Kidney tubule cell (primary cell): ENCODE data around the gene CHPF2.
A peak's percentile ranks its signal among the peaks of the same experiment; 100 is the strongest.

Experiments used
- DNase-seq: peaks from one replicate; pipeline ENCODE4 v3.0.0-alpha.2; 2018; ENCODE audit warnings: low spot score

The CHPF2 gene

DNA sequence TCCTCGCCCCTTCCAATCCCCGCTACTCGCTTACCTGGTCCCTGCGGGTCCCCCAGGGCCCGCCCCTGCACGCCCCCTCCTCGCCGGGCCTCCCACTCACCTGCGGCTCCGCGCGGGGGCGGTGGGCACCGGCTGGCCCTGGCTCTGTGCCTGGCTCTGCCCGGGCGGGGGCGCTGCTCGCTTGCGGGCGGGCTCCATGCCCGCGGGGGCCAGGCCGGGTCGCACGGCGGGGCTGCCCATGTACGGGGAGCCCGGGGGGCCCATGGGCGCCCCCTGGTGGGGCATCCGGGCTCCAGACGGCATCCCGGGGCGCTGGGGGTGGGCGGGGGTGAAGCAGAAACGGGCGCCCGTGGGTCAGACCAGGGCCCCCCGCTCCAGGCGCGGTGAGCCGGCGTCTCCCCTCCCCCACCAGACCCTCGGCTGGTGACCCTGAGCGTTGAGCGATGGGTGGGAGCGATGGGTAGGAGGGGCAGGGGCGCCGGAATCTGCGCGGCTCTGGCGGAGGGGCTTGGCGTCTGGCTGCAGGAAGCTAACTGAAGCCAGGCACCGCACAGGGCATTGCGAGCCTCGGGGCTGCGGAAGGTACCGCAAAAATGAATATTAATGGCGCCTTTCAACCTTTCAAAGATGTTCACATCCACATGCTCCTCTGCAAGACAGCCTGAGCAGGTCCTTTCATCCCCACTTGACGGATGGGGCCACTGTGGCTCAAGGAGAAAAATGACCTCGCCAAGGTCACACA, 13.2 kb downstream of the CHPF2 start:
- peak; percentile 28 for DNase-seq

DNA sequence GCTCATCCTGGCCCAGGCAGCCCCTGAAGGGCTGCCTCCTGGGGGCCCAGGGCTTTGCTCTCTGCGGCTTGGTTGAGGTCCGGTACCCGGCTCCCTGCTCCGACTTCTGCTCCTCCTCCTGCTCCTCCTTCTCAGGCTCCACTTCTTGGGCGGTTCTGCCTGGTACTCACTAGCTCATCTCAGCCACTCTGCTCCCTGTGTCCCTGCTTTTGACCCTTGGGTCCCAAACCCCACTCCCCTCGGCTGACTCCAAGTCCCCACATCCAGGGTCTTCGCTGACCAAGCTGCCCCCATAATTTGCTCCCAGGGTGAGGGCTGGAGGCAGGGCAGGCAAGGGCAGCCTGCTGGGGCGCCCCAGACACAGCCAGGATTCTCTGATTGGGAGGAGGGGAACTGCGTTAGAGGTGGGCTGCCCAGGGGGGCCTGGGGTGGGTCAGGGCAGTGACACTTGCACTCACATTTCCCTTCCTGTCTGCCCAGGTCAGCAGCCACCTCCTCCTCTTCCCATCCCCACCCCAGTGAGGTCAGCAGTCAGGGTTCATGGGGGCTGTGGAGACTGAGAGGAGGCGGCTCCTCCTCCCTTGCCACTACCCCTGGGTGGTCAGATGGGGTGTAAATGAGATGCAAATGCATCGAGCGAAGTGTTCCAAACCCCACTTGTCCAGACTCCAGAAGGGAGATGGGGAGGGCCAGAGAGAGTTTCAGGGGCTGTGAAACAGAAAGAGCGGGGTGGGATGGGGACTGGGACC, 14.0 kb downstream of the CHPF2 start:
- no peak for DNase-seq

DNA sequence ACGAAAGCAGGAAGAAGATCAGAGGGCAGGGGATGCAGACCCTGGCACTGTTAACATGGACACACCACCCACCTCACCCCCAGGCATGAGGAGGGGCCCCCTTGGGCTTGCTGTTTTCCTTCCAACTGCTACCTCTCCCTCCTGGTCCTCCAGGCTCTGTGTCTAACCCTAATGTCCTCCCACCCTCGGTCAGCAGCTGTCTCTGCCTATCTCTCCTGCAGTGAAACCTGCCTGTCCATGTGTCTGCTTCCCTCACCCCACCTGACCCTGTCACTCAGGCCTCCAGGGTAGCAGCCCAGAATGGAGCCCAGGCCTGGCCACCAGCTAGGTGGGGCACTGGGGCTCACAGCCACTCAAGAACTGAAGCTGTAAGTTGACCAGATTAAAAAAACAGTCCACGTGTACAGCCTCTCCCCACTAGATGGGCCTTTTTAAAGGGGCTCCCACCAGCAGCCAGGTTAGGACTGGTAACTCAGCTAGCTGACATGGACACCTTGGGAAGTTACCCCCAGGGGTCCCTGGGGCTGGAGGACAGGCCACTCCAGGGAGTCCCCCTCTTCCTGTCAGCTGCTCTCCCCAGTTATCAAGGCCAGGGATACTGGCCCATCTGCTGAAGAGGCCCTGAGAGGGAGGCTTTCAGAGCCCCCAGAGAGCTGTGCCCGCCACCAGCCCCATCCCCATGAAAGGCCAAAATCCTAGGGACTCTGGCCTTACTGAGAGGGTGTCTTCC, 14.7 kb downstream of the CHPF2 start:
- no peak for DNase-seq

DNA sequence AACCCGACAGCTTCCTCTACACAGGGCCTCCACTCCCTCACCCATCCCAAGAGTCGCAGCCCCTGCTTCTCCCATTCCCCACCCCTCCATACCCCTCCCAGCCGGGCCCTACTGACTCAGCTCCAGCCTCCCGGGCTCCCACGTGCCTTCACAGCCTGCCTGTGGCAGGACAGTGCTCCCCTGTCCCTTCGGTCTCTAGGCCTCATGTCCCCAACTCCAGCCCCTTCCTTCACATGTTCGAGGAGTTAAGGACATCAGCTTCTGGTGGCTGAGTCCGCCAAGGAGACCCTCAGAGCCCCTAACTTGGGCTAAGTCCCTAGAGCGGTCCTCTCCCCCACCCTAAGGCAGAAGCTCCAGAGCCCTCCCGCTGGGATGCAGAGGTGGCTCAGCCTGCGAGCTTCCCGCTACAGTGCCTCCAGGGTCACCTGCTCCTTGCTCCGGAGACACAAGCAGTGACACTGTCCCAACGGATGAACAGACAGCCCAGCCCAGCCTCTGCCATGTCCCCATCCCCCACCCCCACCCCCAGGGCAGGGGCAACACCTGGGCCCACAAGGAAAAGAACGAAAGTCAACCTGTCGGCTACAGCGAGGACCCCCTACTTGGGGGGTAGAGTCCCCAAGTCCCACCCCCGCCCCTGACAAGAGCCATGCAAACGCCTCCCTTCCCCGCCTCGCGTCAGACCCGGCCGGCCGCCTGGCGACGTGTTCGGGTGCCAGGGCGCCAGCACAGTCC, 15.5 kb downstream of the CHPF2 start:
- DNase-seq = no peak

GRCh38 chr7:151248346-151249033, 16.2 kb downstream of the CHPF2 start, which contains the start of gene SMARCD3:
TSS of gene SMARCD3 (minus strand) at chr7:151248694. CDS start at chr7:151248562, 132 bp downstream.
- peak; percentile 60 for DNase-seq

- peak; percentile 52 for DNase-seq
Observed at GRCh38 chr7:151249034-151249731, 16.9 kb downstream of the CHPF2 start.

DNA sequence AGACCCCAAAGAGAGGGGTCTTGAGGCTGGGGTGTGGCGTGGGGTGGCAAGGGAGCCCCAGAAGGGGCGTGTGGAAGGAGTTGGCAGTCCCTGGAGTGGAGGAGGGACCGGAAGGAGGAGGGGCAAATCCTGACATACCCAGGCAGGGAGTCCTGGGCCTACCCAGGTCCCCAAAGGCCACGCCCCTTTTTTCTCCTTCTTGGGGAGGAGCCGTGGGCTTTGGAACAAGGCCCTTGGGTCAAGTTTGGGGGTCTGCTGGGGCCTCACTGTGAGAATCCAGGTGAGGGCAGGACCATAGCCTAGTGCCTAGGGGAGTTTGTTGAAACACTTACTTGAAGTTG, 17.4 kb downstream of the CHPF2 start:
- DNase-seq = peak; percentile 38

DNA sequence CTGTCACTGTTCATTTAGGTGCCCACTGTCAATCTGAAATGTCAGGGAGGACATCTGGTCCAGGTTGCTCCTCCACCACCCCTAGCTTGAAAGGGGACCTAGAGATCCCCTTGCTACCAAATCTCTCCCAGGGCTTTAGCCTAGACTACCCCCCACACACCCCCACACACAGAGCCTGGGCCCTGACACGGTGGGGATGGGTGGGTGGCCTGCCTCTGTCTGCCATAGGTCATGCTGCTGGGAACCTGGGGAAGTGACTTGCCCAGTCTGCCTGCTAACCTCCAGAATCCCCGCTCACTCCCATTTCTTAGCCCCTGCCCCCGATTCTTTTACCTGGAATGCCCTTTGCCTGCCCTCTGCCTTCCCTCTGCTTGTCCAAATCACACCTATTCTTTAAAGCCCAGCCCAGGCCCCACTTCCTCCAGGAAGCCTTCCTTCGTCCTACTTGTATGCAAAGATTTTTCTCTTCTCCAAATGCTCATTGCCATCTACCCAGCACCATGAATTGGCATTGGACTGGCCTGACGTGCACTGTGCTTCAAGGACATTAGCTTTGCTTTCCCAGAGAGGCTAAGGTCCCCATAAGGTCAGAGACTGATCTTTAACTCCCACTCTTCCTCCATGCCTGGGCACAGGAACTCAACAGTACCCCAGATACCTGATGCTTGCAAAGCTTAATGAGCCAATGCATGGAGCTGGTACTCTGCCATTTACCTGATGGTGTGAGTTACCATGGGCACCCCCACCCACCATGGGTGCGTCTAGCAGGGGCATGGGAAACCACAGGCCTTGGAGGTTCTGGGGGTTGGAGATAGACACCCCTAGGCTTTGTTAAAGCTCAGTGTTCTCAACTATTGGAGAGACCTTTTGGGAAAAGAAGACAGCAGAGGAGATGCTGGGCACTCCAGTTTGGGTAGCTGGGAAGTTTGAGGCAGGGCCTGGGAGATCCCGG, 18.2 kb downstream of the CHPF2 start:
- DNase-seq = no peak

- DNase-seq = peak; percentile 9
Observed at GRCh38 chr7:151251328-151251688, 19.0 kb downstream of the CHPF2 start.

DNA sequence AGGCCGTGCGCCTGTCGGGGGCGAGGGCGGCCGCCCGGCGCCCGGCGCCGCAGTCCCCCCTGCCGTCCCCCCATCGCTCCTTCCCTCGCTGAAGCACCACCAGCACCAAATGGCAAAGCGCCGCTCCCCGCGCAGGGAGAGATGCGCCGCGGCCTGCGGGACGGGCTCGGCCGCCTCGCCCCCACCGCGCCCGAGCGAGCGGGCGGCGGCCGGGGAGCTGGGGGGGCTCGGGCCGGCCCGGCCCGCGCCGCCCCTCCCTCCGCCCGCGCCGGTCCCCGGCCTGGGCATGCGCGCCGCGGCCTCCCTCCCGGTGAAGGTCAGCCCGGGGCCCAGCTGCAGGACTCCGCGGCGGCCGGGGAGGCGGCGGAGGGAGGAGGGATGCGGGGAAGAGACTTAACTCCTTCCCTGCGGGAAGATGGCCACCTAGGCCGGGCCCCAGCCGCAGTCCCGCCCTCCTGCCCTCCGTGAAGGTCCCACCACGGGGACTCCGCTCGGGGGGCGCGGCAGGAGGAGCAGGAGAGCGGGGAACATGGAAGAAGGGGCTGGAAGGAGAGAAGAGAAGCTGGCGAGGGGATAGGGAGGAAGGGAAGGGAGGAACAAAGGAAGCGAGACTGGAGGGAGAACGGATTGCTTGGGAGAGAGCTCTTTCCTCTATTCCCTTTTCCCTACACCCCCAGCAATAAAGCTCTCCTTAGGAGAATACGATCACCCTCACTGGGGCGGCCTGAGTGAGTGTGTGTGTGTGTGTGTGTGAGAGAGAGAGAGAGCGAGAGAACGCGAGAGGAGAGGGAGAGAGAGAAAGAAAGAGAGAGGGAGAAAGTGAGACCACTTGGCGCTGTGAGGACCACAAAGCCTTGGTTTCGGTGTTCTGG, 19.6 kb downstream of the CHPF2 start:
- peak; percentile 66 for DNase-seq

DNA sequence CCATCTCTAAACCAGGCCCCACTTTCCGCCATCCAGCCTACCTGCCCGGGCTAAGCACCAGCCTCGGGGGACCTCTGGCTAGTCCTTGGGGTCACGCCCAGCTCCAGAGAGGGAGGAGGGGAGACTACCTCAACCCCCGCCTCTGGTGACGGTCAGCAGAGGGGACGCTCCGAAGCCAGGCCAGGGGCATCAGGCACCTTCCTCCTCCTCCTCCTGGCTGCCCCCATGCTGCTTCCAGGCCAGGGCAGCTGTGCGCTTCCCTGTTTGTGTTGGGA, 20.2 kb downstream of the CHPF2 start:
- no peak for DNase-seq

- no peak for DNase-seq
Observed at GRCh38 chr7:151252961-151253711, 20.9 kb downstream of the CHPF2 start.

DNA sequence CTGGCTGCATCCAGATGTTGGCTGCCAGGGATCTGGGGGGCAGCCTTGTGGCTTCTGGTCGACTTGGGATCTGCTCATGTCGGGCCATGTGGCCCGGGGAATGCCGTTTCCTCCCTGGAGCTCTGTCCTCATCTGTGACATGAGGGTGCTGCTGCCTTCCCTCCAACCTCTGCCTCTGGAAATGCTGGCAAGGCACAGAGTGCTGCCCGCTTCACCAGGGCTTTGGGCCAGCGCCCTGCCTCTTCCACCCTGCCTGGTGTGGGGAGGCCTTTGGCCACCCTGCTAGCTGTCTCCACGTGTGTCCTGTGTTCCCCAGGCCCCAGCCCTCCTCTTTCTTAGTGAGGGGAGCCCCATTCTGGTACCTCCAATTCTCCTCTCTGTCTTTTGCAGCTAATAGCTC, 22.0 kb downstream of the CHPF2 start:
- no peak for DNase-seq

- no peak for DNase-seq
Observed at GRCh38 chr7:151254851-151255250, 22.6 kb downstream of the CHPF2 start.

- no peak for DNase-seq
Observed at GRCh38 chr7:151255390-151255789, 23.1 kb downstream of the CHPF2 start.

DNA sequence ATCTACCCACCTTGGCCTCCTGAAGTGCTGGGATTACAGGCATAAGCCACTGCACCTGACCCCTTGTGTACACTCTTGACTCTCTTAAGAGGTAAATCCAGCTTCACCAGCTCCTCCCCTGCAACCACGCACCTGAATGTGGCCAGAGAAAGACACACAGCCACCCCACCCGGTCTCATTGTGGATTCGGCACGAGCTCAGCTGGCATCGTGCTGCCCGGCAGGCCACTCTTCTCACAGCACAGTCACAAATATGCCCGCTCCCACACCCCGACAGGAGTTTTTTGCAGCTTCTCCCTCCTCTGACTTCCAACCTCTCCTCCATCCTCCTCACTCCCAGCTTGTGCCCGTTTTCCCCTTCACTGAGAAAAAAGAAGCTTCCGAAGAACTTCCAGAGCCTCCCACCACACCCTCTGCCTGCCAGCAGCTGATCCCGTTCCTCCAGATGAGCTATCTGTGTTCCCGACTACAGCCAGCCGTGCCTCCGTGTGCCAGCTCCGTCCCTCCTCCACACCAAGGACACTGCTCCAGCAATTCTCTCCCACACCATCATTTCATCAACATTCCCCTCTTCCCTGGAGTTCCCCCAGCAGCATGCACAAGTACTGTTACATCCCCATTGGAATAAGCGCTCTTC, 24.2 kb downstream of the CHPF2 start:
- DNase-seq = no peak

GRCh38 chr7:151257990-151258389, 25.7 kb downstream of the CHPF2 start:
- no peak for DNase-seq

GRCh38 chr7:151260471-151260870, 28.2 kb downstream of the CHPF2 start:
- DNase-seq = no peak
